Common myeloid progenitor, CD34-positive (primary cell): ENCODE results near the gene SDK1.

ENCODE experiments used
- CTCF ChIA-PET: fragments of 350-600 bp; sonication (Branson Sonifier 250); formaldehyde crosslinking; loops from one replicate; lab custom pipeline; 2021; ENCODE audit warnings: antibody characterized with exemption; lab: Charles Lee
- POLR2A ChIA-PET: fragments of 350-600 bp; sonication (Branson Sonifier 250); formaldehyde crosslinking; loops from one replicate; lab custom pipeline; 2021; ENCODE audit warnings: antibody characterized with exemption; lab: Charles Lee
- DNase-seq, 3 donors: peaks; one replicate each; pipeline versions ENCODE4 v3.0.0 to v3.0.0-alpha.2; 2013
- H3K27ac ChIP-seq, 2 experiments: 1 replicate in 1 of 2; 2 replicates in 1 of 2; pipeline ENCODE4 v1.7.0; 2013; ENCODE audit warnings: inconsistent platforms in 2 of 2, low read length in 2 of 2, mild to moderate bottlenecking in 2 of 2, low read depth in 1 of 2, moderate library complexity in 1 of 2; ENCODE audit not compliant: severe bottlenecking in 2 of 2, insufficient read depth in 1 of 2, poor library complexity in 1 of 2
- H3K27me3 ChIP-seq, 5 experiments: replicated peaks in 2 of 5; 1 replicate in 3 of 5; 2 replicates in 2 of 5; pipeline versions ENCODE4 v1.6.1 to v1.7.0; 2013; ENCODE audit warnings: low read length in 4 of 5, mild to moderate bottlenecking in 2 of 5, moderate library complexity in 2 of 5, inconsistent platforms in 1 of 5; ENCODE audit not compliant: insufficient read depth in 5 of 5, control insufficient read depth in 4 of 5
- H3K36me3 ChIP-seq, 4 experiments: 1 replicate in 2 of 4; 2 replicates in 2 of 4; pipeline versions ENCODE4 v1.6.1 to v1.7.0; 2013; ENCODE audit warnings: low read length in 3 of 4, control low read depth in 1 of 4, mild to moderate bottlenecking in 1 of 4; ENCODE audit not compliant: control insufficient read depth in 4 of 4, insufficient read depth in 4 of 4
- H3K4me1 ChIP-seq, 4 experiments: 1 replicate in 3 of 4; 2 replicates in 1 of 4; pipeline versions ENCODE4 v1.6.1 to v1.7.1; 2013; ENCODE audit warnings: low read length in 3 of 4, mild to moderate bottlenecking in 3 of 4, control low read depth in 1 of 4, inconsistent platforms in 1 of 4, moderate library complexity in 1 of 4; ENCODE audit not compliant: control insufficient read depth in 4 of 4, insufficient read depth in 4 of 4; ENCODE audit errors: control extremely low read depth in 1 of 4
- H3K4me3 ChIP-seq, 7 experiments: 1 replicate in 4 of 7; 2 replicates in 3 of 7; pipeline versions ENCODE4 v1.5.1 to v1.7.0; 2013; ENCODE audit warnings: mild to moderate bottlenecking in 7 of 7, low read length in 6 of 7, moderate library complexity in 6 of 7, inconsistent platforms in 2 of 7, low read depth in 2 of 7, control low read depth in 1 of 7; ENCODE audit not compliant: insufficient read depth in 4 of 7, control insufficient read depth in 1 of 7; ENCODE audit errors: extremely low read depth in 1 of 7
- H3K9me3 ChIP-seq, 5 experiments: 1 replicate in 4 of 5; 2 replicates in 1 of 5; pipeline versions ENCODE4 v1.6.1 to v1.7.1; 2013; ENCODE audit warnings: low read length in 4 of 5, mild to moderate bottlenecking in 2 of 5, inconsistent platforms in 1 of 5, low read depth in 1 of 5, moderate library complexity in 1 of 5; ENCODE audit not compliant: control insufficient read depth in 4 of 5, insufficient read depth in 2 of 5; ENCODE audit errors: control extremely low read depth in 1 of 5
- WGBS: methylation state at CpG from one replicate; pipeline ENCODE4 v1.1.5; 2013; ENCODE audit not compliant: insufficient coverage; 5-methylcytosine and 5-hydroxymethylcytosine counted together

SDK1 gene

DNA sequence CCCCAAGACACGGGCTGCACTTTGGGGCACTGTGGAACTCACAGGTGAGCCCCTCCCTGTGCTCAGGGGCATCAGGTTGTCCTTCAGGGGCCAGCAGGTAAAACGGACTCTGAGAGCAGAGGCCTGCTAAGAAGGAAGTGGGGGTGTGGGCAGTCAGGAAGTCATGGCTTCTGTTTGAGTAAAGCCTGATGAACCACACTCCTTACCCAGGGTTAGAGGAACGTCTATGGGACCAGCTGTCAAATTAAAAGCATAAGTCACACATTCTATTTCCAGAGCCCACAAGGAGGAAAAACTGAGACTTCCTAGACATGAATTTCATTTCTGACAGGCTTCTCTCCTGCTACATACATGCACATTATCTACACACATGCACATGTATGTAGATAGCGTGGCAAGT, 616.4 kb downstream of the SDK1 start:
- H3K9me3 ChIP-seq, result no peaks in the 10 kb centered on the region
- DNase-seq, result peak in 1 of 3 donors; percentile 14
- ChIA-PET CTCF (no interaction called here), POLR2A (no interaction called here)
- no peaks in the 10 kb centered on the region for H3K36me3 ChIP-seq
- no peak overlapping the region for H3K27ac ChIP-seq
- H3K4me1 ChIP-seq, result peaks cover 0 to 11% (median 6%) of the 10 kb centered on the region in 4 experiments
- WGBS, result 67% methylated on average over 3 of the region's 4 CpGs
- H3K4me3 ChIP-seq, result no peak overlapping the region
- H3K27me3 ChIP-seq, result no peaks in the 10 kb centered on the region

DNA sequence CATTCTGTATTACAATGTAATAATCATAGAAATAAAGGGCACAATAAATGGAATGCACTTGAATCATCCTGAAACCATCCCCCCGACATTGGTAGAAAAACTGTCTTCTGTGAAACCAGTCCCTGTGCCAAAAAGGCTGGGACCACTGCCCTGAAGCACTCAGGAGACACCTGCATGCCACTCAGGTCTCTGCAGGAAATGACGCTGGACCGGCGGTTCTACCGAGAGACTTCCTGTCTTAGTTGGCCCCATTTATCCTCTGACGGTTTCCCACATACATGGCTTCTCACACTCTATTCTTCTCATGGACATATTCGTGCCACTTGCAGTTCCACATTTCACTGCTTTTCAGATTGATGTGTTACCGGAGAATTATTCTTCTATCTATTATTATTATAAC, 617.5 kb downstream of the SDK1 start:
- 76% methylated on average over 6 of the region's 8 CpGs for WGBS
- Histone ChIP-seq H3K4me1 (peaks cover 0 to 11% (median 6%) of the 10 kb centered on the region in 4 experiments), H3K27me3 (peaks cover 0 to 3% (median 0%) of the 10 kb centered on the region in 5 experiments), H3K27ac (no peak overlapping the region), H3K9me3 (peaks cover 0 to 2% (median 0%) of the 10 kb centered on the region in 5 experiments), H3K36me3 (no peaks in the 10 kb centered on the region), H3K4me3 (no peak overlapping the region)
- CTCF ChIA-PET, result no interaction called here
- POLR2A ChIA-PET, result no interaction called here
- peak in 2 of 3 donors; percentile 14 to 15 for DNase-seq

DNA sequence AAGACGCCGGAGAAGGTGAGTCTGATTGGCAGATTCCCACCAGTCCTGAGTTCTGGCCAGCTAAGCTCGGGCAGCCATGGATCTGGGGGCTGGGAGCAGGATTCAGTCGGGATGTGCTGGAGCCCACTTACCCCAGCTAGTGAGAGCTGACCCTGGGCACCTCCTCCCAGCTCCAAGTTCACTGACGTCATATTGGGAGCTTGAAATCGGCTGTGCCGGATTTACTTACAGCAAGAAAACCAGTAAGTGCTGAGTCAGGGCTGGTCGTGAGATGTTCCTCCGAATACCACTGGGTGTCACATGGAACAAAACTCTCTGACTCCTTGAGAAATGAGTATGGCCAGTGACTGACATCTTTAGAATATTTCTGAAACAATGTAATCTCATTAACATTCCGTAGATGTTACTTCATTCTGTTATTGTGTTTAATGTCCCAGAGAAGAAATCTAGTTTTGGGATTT, 621.2 kb downstream of the SDK1 start:
- Histone ChIP-seq H3K4me1 (peaks cover 0 to 10% (median 6%) of the 10 kb centered on the region in 4 experiments), H3K27ac (no peak overlapping the region), H3K27me3 (peaks cover 0 to 4% (median 2%) of the 10 kb centered on the region in 5 experiments), H3K9me3 (peaks cover 0 to 2% (median 0%) of the 10 kb centered on the region in 5 experiments), H3K36me3 (no peaks in the 10 kb centered on the region), H3K4me3 (no peak overlapping the region)
- DNase-seq, result peak in 2 of 3 donors; percentile 56 to 67
- ChIA-PET CTCF (no interaction called here), POLR2A (no interaction called here)
- 87% methylated on average over 5 of the region's 10 CpGs for WGBS

DNA sequence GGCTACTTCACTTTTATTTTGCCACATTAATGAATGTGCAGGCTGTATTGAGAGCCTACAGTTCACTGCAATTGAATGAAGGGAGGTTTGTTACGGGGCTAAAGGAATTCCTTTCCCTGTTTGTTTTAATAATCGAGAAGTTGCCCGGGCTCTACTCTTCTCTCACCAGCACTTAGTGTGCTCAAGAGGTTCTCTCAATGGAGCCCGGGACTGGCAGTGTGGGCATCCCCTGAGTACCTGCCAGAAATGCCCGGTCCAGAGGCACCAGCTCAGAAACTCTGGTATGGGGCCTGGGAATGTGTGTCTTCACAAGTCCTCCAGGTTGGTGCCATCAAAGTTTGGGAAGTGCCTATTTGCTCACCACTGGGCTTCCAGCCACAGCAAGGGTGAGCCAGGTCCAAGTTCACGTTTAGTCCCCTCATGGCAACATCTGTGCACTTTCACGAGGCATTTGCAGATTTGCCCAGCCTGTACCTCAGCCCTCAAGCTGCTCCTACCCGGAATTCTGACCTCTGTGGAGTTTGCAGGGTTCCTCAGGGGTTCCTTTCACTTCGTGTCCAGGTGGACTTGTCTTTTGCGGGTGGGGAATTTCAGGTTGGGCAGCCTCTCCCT, 622.4 kb downstream of the SDK1 start:
- POLR2A ChIA-PET, result no interaction called here
- no peaks in the 10 kb centered on the region for H3K4me1 ChIP-seq
- 95% methylated on average over 10 of the region's 10 CpGs for WGBS

DNA sequence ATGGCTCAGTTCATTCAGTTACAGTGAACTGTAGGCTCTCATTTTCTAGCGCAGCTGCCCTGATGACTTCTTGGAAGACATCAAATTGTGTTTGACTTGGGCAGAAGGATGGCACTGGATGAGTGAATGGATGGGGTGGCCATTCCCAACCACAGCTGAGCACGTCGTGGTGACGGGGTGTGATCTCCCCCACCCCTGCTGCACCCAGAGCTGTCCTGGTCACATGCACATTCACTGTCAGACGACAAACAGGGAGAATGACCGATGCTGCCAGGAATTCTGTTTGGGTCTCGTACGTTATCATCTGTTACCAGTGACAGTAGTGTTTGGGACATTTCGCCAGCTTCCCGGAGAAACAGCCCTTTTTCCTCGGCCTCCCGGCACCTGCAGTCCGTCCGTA, 623.2 kb downstream of the SDK1 start:
- H3K9me3 ChIP-seq, result peaks cover 0 to 2% (median 0%) of the 10 kb centered on the region in 5 experiments
- DNase-seq, result no peak
- H3K27me3 ChIP-seq, result peaks cover 0 to 4% (median 2%) of the 10 kb centered on the region in 5 experiments
- POLR2A ChIA-PET, result no interaction called here
- H3K4me1 ChIP-seq, result no peaks in the 10 kb centered on the region
- CTCF ChIA-PET, result no interaction called here
- no peak overlapping the region for H3K4me3 ChIP-seq
- H3K27ac ChIP-seq, result no peak overlapping the region
- 98% methylated on average over 14 of the region's 14 CpGs for WGBS
- no peaks in the 10 kb centered on the region for H3K36me3 ChIP-seq

More for the DNA sequence above, 622.4 kb downstream of the SDK1 start:
- Histone ChIP-seq H3K27me3 (peaks cover 0 to 4% (median 2%) of the 10 kb centered on the region in 5 experiments), H3K36me3 (no peaks in the 10 kb centered on the region), H3K27ac (no peak overlapping the region), H3K4me3 (no peak overlapping the region), H3K9me3 (peaks cover 0 to 2% (median 0%) of the 10 kb centered on the region in 5 experiments)
- DNase-seq, result no peak
- CTCF ChIA-PET, result no interaction called here

DNA sequence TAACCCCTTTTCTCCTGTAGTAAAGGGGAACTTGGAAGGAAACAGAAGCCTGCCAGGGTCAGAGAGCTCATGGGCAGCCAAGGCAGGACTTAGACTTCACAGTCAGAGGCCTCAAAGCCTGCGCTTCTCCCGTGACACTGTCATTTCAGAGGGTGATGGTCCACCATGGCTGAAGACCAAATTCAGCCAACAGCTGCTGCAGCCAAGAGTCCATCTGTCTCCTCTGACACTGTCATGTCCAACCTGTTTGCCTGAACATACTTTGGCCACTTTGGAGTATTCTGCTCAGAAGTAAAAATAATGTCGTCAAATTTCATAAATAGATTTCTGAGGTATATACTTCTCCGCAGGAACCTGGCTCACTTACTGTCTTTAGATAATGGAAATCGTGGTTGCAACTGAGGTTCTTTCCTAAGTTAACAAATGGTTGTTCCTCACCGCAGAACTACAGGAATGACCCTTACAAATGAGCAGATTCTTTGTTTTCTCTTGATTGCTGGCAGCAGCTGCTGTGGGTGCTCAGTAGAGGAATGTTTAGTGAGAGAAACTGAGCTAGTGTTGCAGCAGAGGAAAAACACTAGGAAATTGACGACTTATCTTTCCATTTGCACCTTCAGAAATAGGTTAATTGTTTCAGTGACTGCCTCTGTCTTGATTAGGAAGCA, 626.5 kb downstream of the SDK1 start:
- DNase-seq, result no peak
- WGBS, result 97% methylated on average over 6 of the region's 7 CpGs
- no peaks in the 10 kb centered on the region for H3K36me3 ChIP-seq
- H3K27me3 ChIP-seq, result peaks cover 0 to 7% (median 2%) of the 10 kb centered on the region in 5 experiments
- no peaks in the 10 kb centered on the region for H3K4me1 ChIP-seq
- POLR2A ChIA-PET, result no interaction called here
- H3K27ac ChIP-seq, result no peak overlapping the region
- peaks cover 0 to under 1% (median 0%) of the 10 kb centered on the region in 5 experiments for H3K9me3 ChIP-seq
- CTCF ChIA-PET, result interaction anchor here (0.6 kb wide), 1 partner anchor 1073 kb away, joined by 3 read pairs; no protein-coding TSS in a partner anchor
- H3K4me3 ChIP-seq, result no peak overlapping the region
